Keratinocyte (primary cell): ENCODE measurements around the gene SUGCT. TPM values are rescaled to one million over a fixed set of nuclear protein-coding genes. Genes with fewer than 3 reads are reported as not detected.

Experiments used
- DNase-seq: peaks from one replicate; pipeline ENCODE4 v3.0.0-alpha.2; 2011; ENCODE audit warnings: low read depth, missing footprints, low spot score
- FAIRE-seq: peaks from 2 replicates; lab custom pipeline; 2011; peaks lifted over from hg19 to GRCh38; lab: Jason Lieb, UNC
- H2AFZ ChIP-seq: 2 replicates; pipeline ENCODE4 v1.6.0; 2012; ENCODE audit warnings: low read length, control low read depth, inconsistent platforms; ENCODE audit not compliant: control insufficient read depth
- H3K27ac ChIP-seq: 2 replicates; pipeline ENCODE4 v1.5.1; 2011; ENCODE audit warnings: low read length; ENCODE audit not compliant: control insufficient read depth, insufficient read depth
- H3K27me3 ChIP-seq: 3 replicates; pipeline ENCODE4 v1.6.0; 2011; ENCODE audit warnings: low read length; ENCODE audit not compliant: control insufficient read depth, insufficient read depth; ENCODE audit errors: extremely low read depth
- H3K36me3 ChIP-seq, 2 experiments: 2 replicates in 1 of 2; 3 replicates in 1 of 2; pipeline ENCODE4 v1.5.1; 2011; ENCODE audit warnings: low read length in 2 of 2, mild to moderate bottlenecking in 1 of 2; ENCODE audit not compliant: control insufficient read depth in 2 of 2, insufficient read depth in 2 of 2; ENCODE audit errors: extremely low read depth in 1 of 2
- H3K4me1 ChIP-seq: 3 replicates; pipeline ENCODE4 v1.5.1; 2011; ENCODE audit warnings: low read length; ENCODE audit not compliant: control insufficient read depth, insufficient read depth; ENCODE audit errors: extremely low read depth
- H3K4me2 ChIP-seq: 3 replicates; pipeline ENCODE4 v1.6.0; 2011; ENCODE audit warnings: low read depth, low read length; ENCODE audit not compliant: control insufficient read depth, insufficient read depth; ENCODE audit errors: extremely low read depth
- H3K4me3 ChIP-seq, 3 experiments: fragments of 200-600 bp in 1 of 3; sonication (generic) in 1 of 3; 2 replicates in 2 of 3; 3 replicates in 1 of 3; pipeline ENCODE4 v1.5.1; 2011 to 2016; ENCODE audit warnings: low read length in 3 of 3, mild to moderate bottlenecking in 3 of 3, control low read depth in 2 of 3, inconsistent platforms in 1 of 3, low read depth in 1 of 3, mixed read lengths in 1 of 3, mixed run types in 1 of 3, moderate library complexity in 1 of 3; ENCODE audit not compliant: control insufficient read depth in 2 of 3, insufficient read depth in 2 of 3; ENCODE audit errors: extremely low read depth in 1 of 3
- H3K79me2 ChIP-seq: 2 replicates; pipeline ENCODE4 v1.6.0; 2012; ENCODE audit warnings: low read length; ENCODE audit not compliant: control insufficient read depth, insufficient read depth
- H3K9ac ChIP-seq: 3 replicates; pipeline ENCODE4 v1.6.0; 2011; ENCODE audit warnings: low read length; ENCODE audit not compliant: control insufficient read depth, insufficient read depth; ENCODE audit errors: extremely low read depth
- H3K9me1 ChIP-seq: 3 replicates; pipeline ENCODE4 v1.6.0; 2011; ENCODE audit warnings: low read length; ENCODE audit not compliant: control insufficient read depth, insufficient read depth; ENCODE audit errors: extremely low read depth
- H3K9me3 ChIP-seq: 2 replicates; pipeline ENCODE4 v1.5.1; 2012; ENCODE audit warnings: low read depth, low read length; ENCODE audit not compliant: control insufficient read depth
- H4K20me1 ChIP-seq: 3 replicates; pipeline ENCODE4 v1.6.0; 2011; ENCODE audit warnings: low read length; ENCODE audit not compliant: control insufficient read depth, insufficient read depth; ENCODE audit errors: extremely low read depth
- EZH2 ChIP-seq: IDR thresholded peaks from one replicate; pipeline ENCODE4 v1.6.1; 2012; ENCODE audit warnings: inconsistent platforms, mild to moderate bottlenecking, low read length, moderate library complexity
- dilution Hi-C: fragments of 300-500 bp; cut with MboI; formaldehyde crosslinking; loops from one replicate; pipeline ENCODE4 v1.7.0; 2020; ENCODE audit warnings: low sequenced_read_pairs; ENCODE audit not compliant: extremely low pct_ligation_motif_present
- polyA plus RNA-seq, 5 experiments: library from polyadenylated mRNA; depleted of rRNA in 3 of 5; stranded (reverse) in 3 of 5; stranded (forward) in 1 of 5; unstranded in 1 of 5; fragments of >200 nt; gene quantifications; 1 replicate in 1 of 5; 2 replicates in 3 of 5; 3 replicates in 1 of 5; pipeline versions ENCODE4 v1.2.1 to v1.2.3, GENCODE V29; 2011 to 2012; ENCODE audit warnings: missing spikeins in 2 of 5, low read depth in 1 of 5, low replicate concordance in 1 of 5
- TF ChIP-seq, protein P1 (sequence below), 3 experiments: IDR thresholded peaks in 1 of 3; conservative IDR thresholded peaks in 1 of 3; optimal IDR thresholded peaks in 1 of 3; 2 replicates in 2 of 3; 3 replicates in 1 of 3; pipeline versions ENCODE3 to v1.5.1; 2011; ENCODE audit warnings: low read length in 3 of 3, mild to moderate bottlenecking in 3 of 3, moderate library complexity in 2 of 3, control low read depth in 1 of 3, inconsistent platforms in 1 of 3; ENCODE audit not compliant: insufficient read depth in 2 of 3; ENCODE audit errors: extremely low read depth in 1 of 3

SUGCT gene
- polyA plus RNA-seq, 1 donor (not counting 4 experiments of a cell fraction or from before 2014, with no cell fraction given), result 134 TPM

DNA sequence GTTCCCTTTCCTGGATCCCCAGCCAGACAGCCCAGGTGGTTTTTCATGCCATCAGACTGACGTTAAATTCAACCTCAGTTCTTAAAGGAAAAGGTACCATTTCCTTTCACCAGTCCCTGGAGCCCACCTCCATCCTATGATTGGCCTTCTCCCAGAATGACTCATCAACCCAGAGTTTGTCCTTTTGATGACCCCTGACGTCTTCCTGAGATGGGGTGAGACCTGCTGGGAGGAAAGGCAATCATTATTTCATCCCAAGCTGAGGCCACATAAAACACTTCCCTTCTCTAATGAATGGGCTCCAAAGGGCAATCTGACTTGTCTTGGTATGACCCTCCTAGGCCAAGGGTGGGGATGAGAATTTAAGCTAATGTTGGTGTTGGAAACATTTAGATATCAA lies 750.7 kb downstream of the SUGCT start:
- Histone ChIP-seq H3K4me2 (no peak overlapping the region), H2AFZ (no peak overlapping the region), H4K20me1 (no peaks in the 10 kb centered on the region), H3K9ac (no peak overlapping the region), H3K4me3 (no peak overlapping the region), H3K9me3 (no peaks in the 10 kb centered on the region), H3K4me1 (peaks cover 8% of the 10 kb centered on the region), H3K36me3 (no peaks in the 10 kb centered on the region), H3K79me2 (no peaks in the 10 kb centered on the region), H3K27me3 (no peaks in the 10 kb centered on the region), H3K9me1 (no peaks in the 10 kb centered on the region), H3K27ac (no peak overlapping the region)
- dilution Hi-C loops, result no loop called here
- FAIRE-seq (no peak), DNase-seq (no peak)
- TF ChIP-seq EZH2, result no peak
- TF ChIP-seq, protein P1, sequence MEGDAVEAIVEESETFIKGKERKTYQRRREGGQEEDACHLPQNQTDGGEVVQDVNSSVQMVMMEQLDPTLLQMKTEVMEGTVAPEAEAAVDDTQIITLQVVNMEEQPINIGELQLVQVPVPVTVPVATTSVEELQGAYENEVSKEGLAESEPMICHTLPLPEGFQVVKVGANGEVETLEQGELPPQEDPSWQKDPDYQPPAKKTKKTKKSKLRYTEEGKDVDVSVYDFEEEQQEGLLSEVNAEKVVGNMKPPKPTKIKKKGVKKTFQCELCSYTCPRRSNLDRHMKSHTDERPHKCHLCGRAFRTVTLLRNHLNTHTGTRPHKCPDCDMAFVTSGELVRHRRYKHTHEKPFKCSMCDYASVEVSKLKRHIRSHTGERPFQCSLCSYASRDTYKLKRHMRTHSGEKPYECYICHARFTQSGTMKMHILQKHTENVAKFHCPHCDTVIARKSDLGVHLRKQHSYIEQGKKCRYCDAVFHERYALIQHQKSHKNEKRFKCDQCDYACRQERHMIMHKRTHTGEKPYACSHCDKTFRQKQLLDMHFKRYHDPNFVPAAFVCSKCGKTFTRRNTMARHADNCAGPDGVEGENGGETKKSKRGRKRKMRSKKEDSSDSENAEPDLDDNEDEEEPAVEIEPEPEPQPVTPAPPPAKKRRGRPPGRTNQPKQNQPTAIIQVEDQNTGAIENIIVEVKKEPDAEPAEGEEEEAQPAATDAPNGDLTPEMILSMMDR (optimal IDR thresholded peaks at IDR 0.05 in 1 of 3, IDR thresholded peaks at IDR 0.05 in 1 of 3, conservative IDR thresholded peaks at IDR 0.05 in 1 of 3; ENCODE audit: extremely low read depth in 1 of 3, insufficient read depth in 2 of 3, low read length in 3 of 3), result no peak

DNA sequence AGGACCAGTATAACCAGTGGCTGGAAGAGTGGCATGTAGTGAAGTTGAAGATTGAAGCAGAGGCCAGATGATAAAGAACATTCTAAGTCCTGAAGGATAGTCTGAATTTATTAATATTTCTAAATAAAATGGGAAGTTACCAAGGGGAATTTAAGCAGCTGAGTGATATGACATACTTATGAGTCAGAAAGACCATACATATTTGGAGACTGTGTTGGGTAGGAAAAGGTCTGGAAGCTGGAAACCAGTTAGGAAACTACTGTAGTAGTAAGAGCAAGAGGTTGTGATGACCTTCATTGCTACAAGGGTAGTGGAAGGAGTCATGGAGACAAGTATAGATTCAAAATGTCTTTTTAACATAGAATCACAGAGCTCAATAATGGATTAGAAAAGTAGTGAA lies 752.3 kb downstream of the SUGCT start:
- H3K9me1 ChIP-seq, result no peaks in the 10 kb centered on the region
- TF ChIP-seq, protein P1 (optimal IDR thresholded peaks at IDR 0.05 in 1 of 3, IDR thresholded peaks at IDR 0.05 in 1 of 3, conservative IDR thresholded peaks at IDR 0.05 in 1 of 3; ENCODE audit: extremely low read depth in 1 of 3, insufficient read depth in 2 of 3, low read length in 3 of 3), result no peak
- no peak for TF ChIP-seq EZH2
- no peak overlapping the region for H2AFZ ChIP-seq
- no peak overlapping the region for H3K27ac ChIP-seq
- H3K9me3 ChIP-seq, result no peaks in the 10 kb centered on the region
- H3K4me3 ChIP-seq, result no peak overlapping the region
- H3K36me3 ChIP-seq, result no peaks in the 10 kb centered on the region
- no peak overlapping the region for H3K9ac ChIP-seq
- FAIRE-seq (peak; percentile 61), DNase-seq (no peak)
- H3K4me1 ChIP-seq, result peaks cover 8% of the 10 kb centered on the region
- H4K20me1 ChIP-seq, result no peaks in the 10 kb centered on the region
- no peaks in the 10 kb centered on the region for H3K27me3 ChIP-seq
- dilution Hi-C loops, result no loop called here
- no peak overlapping the region for H3K4me2 ChIP-seq
- H3K79me2 ChIP-seq, result no peaks in the 10 kb centered on the region
